Activated T-cell treated with anti-CD3 and anti-CD28 coated beads for 4 hours (primary cell): Measurements from ENCODE around the gene SYNE2.
"Not testable (repeated sequence)": the region's sequence is repeated elsewhere in the genome, so short reads cannot be mapped to it uniquely, and the experiment has no call there.

Experiments
- DNase-seq: peaks from one replicate; pipeline ENCODE4 v3.0.0-alpha.2; 2020

The SYNE2 gene

GRCh38 chr14:64038841-64039542 is 186.2 kb downstream of the SYNE2 start:
- no peak for DNase-seq

GRCh38 chr14:64040044-64040443 is 187.2 kb downstream of the SYNE2 start:
- no peak for DNase-seq

GRCh38 chr14:64043296-64043695 is 190.5 kb downstream of the SYNE2 start:
- not testable (repeated sequence) for DNase-seq

- no peak for DNase-seq
Measured at GRCh38 chr14:64045091-64045490, 192.3 kb downstream of the SYNE2 start.

- DNase-seq, result no peak
Measured at GRCh38 chr14:64049616-64050381, 197.0 kb downstream of the SYNE2 start.

GRCh38 chr14:64053694-64054669 is 201.2 kb downstream of the SYNE2 start:
- DNase-seq, result no peak

- no peak for DNase-seq
Measured at GRCh38 chr14:64059454-64060198, 206.8 kb downstream of the SYNE2 start.

- no peak for DNase-seq
Measured at GRCh38 chr14:64060199-64060545, 207.4 kb downstream of the SYNE2 start.

GRCh38 chr14:64060648-64061096 is 207.9 kb downstream of the SYNE2 start:
- DNase-seq, result no peak

- DNase-seq, result no peak
Measured at GRCh38 chr14:64061115-64061514, 208.3 kb downstream of the SYNE2 start.

GRCh38 chr14:64061706-64062105 is 208.9 kb downstream of the SYNE2 start:
- no peak for DNase-seq

- DNase-seq, result no peak
Measured at GRCh38 chr14:64062381-64063115, 209.7 kb downstream of the SYNE2 start.

- DNase-seq, result no peak
Measured at GRCh38 chr14:64064447-64064846, 211.6 kb downstream of the SYNE2 start.

GRCh38 chr14:64069634-64070359 is 217.0 kb downstream of the SYNE2 start:
- DNase-seq, result no peak

- DNase-seq, result no peak
Measured at GRCh38 chr14:64074961-64075612, 222.3 kb downstream of the SYNE2 start.

- no peak for DNase-seq
Measured at GRCh38 chr14:64075613-64076005, 222.8 kb downstream of the SYNE2 start.

GRCh38 chr14:64080452-64080851 is 227.6 kb downstream of the SYNE2 start:
- no peak for DNase-seq

- DNase-seq, result no peak
Measured at GRCh38 chr14:64081174-64081746, 228.5 kb downstream of the SYNE2 start.

- no peak for DNase-seq
Measured at GRCh38 chr14:64082837-64083236, 230.0 kb downstream of the SYNE2 start.

- no peak for DNase-seq
Measured at GRCh38 chr14:64088647-64088964, 235.8 kb downstream of the SYNE2 start.
